ENCODE results near the gene PKD1.
"Not testable (repeated sequence)": the region's sequence is repeated elsewhere in the genome, so short reads cannot be mapped to it uniquely, and the experiment has no call there.

Gene PKD1

DNA sequence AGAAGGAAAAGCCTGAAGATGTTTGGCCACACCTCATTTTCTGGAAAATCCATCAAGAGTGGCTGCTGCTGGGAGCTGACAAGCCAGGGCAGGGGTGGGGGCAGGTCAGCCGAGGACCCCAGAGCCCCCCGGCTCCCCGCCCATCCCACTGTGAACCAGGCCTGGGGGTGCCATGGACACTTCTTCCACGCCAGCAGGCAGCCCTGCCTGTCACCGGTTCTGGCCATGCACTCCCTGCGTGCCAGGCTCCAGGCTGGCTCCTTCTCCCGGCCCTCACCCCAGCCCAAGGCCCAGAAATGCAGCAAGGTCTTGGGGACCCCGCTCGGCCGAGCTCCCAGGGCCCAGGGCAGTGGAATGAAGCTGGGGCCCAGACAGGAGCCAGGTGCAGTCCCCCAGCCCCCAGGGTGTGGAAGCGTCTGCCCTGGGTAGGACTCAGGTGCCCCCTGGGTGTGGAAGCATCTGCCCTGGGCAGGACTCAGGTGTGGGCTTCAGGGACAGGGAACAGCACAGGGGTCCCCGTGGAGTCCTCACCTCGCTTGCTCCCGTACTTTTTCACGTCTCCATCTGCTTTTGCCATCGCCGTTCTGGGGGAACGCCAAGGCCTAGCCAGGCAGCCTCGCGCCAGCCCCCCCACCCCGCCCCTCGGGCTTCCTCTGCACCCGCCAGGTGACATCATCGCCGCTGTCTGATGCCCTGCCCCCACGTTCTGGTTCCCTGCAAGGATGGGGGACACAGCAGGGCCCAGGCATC lies 12.6 kb downstream of the PKD1 start:
- not testable (repeated sequence) for DNase-seq

DNA sequence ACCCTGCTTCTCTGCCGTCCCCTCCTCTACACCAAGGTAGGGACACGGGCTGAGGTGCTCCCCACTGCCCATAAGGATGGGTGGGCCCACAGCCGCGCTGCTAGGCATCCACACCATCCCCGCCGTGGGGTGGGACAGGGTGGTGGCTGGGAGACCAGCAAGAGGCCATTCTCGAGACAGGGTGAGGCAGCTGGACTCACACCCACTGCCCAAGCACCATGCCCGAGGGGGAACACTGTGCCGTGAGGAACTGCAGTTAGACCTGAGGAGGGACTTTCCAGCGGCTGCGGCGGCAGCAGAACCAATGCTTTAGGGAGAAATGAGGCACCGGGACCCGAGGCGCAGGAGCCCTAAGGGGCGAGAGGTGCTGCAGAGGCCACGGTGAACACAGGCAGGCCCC lies 13.3 kb downstream of the PKD1 start:
- DNase-seq, result no peak

DNA sequence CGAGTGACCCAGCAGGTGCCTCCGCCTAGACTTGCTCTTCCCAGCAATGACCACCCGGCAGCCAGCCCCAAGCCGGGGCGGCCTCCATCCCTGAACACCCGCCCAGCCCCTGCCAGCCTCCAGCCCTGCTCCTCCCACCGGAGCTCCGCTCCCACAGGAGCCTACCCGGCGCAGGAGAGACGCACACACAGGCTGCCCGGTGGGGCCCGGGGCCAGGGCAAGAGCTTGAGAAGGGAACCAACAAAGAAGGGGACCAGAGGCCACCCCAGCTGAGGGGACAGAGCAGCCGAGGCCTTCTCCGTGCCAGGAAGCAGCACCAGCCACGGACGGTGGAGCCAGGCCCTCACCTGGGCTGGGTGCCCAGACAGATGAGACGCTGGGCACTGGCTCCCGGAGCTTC lies 13.8 kb downstream of the PKD1 start:
- no peak for DNase-seq

- peak; percentile 61 for DNase-seq
These were observed 14.4 kb downstream of the PKD1 start for GRCh38 chr16:2121325-2121724.

DNA sequence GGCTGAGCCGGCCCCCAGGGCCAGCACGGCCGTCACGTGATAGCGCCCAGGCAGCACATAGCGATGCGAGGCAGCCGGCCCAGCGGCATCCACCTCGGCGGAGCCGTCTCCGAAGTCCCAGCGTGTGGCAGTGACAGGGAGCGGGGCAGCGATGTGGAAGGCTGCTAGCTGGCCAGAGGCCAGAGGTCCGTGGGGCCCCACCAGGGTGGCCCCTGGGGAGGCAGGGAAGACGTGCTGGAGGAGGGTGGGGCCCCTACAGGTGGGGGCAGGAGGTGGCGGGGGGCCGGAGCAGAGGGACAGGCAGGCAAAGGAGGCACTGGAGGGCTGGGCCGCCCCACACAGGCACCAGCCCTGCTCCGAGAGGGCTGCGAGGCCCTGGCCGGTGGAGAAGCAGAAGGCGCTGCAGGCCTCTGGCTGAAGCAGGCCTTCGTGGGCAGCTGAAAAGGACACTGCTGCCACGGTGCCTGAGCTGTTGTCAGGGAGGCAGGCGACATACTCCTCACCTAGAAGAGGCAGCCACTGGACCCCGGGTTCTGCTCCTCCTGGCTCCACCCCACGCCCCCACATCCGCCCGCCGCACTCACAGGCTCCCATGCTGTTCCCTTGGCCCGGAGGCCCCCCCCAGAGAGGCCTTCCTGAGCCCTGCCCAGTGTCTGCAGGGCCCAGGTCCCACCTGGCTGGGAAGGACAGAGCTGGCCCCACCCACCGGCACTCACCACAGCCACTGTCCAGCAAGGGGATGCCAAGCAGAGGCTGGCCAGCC lies 17.6 kb downstream of the PKD1 start:
- not testable (repeated sequence) for DNase-seq

- not testable (repeated sequence) for DNase-seq
These were observed 18.4 kb downstream of the PKD1 start for GRCh38 chr16:2117341-2117740.

- DNase-seq, result not testable (repeated sequence)
These were observed 19.3 kb downstream of the PKD1 start for GRCh38 chr16:2116428-2116827.

- DNase-seq, result no peak
These were observed 20.1 kb downstream of the PKD1 start for GRCh38 chr16:2115591-2115973.

- not testable (repeated sequence) for DNase-seq
These were observed 20.7 kb downstream of the PKD1 start for GRCh38 chr16:2114885-2115590.

GRCh38 chr16:2114225-2114624 lies 21.5 kb downstream of the PKD1 start:
- DNase-seq, result not testable (repeated sequence)

- not testable (repeated sequence) for DNase-seq
These were observed 23.1 kb downstream of the PKD1 start for GRCh38 chr16:2112539-2113106.

- not testable (repeated sequence) for DNase-seq
These were observed 24.0 kb downstream of the PKD1 start for GRCh38 chr16:2111412-2112335.

GRCh38 chr16:2111009-2111353 lies 24.7 kb downstream of the PKD1 start:
- DNase-seq, result not testable (repeated sequence)

- DNase-seq, result not testable (repeated sequence)
These were observed 25.2 kb downstream of the PKD1 start for GRCh38 chr16:2110332-2111008.

GRCh38 chr16:2109872-2110271 lies 25.8 kb downstream of the PKD1 start:
- DNase-seq, result not testable (repeated sequence)

GRCh38 chr16:2109271-2109580 lies 26.5 kb downstream of the PKD1 start:
- not testable (repeated sequence) for DNase-seq

- DNase-seq, result not testable (repeated sequence)
These were observed 27.0 kb downstream of the PKD1 start for GRCh38 chr16:2108446-2109270.

DNA sequence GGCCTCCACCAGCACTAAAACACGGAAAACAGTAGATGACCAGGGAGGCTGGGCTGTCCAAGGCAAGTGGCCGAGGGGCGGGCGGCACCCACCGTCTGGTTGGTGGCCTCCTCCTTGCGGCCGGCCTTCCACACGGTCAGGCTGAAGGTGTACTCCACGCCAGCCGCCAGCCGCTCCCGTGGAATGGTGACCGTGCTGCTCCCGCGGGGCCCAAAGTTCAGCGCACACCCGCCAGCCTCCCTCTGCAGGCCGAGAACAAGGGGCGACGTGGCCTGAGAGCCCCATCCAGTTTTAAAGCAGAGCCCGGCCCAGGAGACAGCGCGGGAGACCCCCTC lies 27.9 kb downstream of the PKD1 start:
- DNase-seq, result not testable (repeated sequence)

DNA sequence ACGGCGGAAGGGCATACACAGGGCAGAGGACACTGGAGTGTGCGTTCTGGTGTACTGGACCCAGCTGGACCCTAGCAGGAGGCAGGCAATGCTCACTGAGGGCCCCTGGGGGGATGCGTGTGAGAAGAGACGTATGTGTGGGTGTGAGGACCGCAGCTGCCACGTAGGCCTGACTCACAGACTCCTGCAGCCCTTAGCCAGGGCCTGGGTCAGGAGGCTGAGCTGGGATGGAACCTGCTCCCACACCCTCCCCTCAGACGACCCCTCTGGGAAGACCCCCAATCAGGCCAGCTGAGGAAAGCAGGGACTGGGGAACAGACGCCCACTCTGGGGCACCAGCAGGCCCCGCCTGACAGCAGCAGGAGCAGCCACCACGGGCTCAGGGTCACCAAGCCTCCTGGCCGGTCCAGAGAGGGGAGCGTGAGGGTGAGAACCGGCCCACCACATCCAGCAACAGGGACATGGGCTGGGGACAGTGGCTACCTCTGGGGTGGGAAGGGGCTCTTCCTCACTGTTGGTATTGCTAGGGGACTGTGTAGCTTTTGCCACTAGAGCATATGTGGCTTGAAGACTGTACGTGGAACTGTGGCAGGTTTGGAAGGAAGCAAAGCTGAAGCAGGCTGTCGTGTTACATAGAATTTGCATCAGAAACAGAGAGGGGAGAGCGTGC lies 28.4 kb downstream of the PKD1 start:
- DNase-seq, result not testable (repeated sequence)

- not testable (repeated sequence) for DNase-seq
These were observed 29.5 kb downstream of the PKD1 start for GRCh38 chr16:2106211-2106610.

Measured in RPMI8226 (cell line).